ENCODE results near the gene BIN2. TPM values are rescaled to one million over a fixed set of nuclear protein-coding genes. Genes with fewer than 3 reads are reported as not detected.

The BIN2 gene
- polyA plus RNA-seq, 3 donors: 120 to 376 (median 196) TPM

DNA sequence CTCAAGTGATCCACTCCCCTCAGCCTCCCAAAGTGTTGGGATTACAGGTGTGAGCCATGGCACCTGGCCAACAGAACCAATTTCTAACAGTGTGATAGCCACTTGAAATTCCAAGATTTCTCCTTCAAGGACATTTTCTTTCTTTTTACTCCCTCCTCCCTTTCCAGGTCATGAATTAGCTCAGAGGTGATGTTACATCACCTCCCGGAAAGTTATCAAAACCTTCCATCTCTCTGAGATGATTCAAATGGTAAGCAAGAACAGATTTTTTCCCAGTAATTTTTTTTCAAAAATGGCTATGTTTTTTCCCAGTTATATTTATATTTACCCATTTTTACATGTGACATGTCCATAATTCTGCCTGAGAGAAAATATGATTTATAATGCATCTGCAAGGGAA, 38.1 kb downstream of the BIN2 start:
- WGBS (ENCODE audit: insufficient coverage): no CpG with 5 or more reads among the region's 1 CpG
- intact Hi-C loops (cut with micrococcal nuclease): no loop called here
- no peak overlapping the region for H3K4me2 ChIP-seq (replicated peaks; ENCODE audit: extremely low read depth, low read length, poor library complexity, severe bottlenecking)

DNA sequence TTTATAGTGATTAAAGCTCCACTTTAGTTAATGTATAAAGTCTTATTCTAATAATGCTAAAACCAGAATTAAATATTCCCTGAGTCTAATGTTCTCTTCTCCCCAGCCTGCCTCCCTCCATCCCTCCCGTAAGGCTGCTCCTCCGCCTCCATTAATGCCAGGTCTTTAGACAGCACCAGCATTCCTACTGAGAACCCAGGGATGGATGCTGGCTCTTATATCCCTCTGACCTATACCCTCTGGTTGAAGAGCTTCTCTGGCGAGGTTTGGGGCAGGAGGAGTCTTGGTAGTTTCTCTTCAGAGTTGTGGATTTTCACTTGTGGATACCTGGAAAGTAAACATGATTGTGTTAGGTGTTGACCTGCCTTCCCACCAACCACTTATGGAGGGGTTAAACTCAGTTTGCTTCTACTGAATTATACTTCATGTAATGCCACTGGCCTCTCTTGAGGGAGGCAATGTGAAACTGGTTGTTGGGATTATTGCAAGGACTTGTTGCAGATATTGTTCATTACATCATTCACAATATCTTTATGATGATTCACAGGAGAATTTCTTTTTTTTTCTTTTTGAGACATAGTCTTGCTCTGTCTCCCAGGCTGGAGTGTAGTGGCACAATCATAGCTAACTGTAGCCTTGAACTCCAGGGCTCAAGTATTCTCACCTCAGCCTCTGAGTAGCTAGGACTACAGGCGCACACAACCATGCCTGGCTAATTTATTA, 42.6 kb downstream of the BIN2 start:
- Histone ChIP-seq H3K36me3 (replicated peaks in 1 of 2; ENCODE audit: control insufficient read depth in 1 of 2, insufficient read depth in 2 of 2, low read length in 2 of 2) (peaks cover 53 to 63% of the 10 kb centered on the region in 2 donors), H3K27ac (ENCODE audit: low read depth in 1 of 2, low read length in 2 of 2) (no peak overlapping the region), H3K4me3 (replicated peaks in 1 of 3; ENCODE audit: low read depth in 2 of 3, low read length in 3 of 3) (no peak overlapping the region), H2AFZ (ENCODE audit: insufficient read depth, low read depth, low read length, poor library complexity, severe bottlenecking) (no peak overlapping the region), H3K4me2 (replicated peaks; ENCODE audit: extremely low read depth, low read length, poor library complexity, severe bottlenecking) (no peak overlapping the region), H3K9ac (ENCODE audit: insufficient read depth, low read length, poor library complexity, severe bottlenecking) (no peak overlapping the region), H3K4me1 (ENCODE audit: control insufficient read depth in 1 of 2, insufficient read depth in 2 of 2, low read length in 2 of 2) (no peaks in the 10 kb centered on the region), H3K27me3 (ENCODE audit: control insufficient read depth in 2 of 2, insufficient read depth in 2 of 2, low read length in 2 of 2) (no peaks in the 10 kb centered on the region), H4K20me1 (ENCODE audit: insufficient read depth, low read length) (peaks cover 47% of the 10 kb centered on the region), H3K9me3 (replicated peaks in 1 of 2; ENCODE audit: control insufficient read depth in 1 of 2, insufficient read depth in 1 of 2, low read length in 2 of 2) (no peaks in the 10 kb centered on the region), H3K79me2 (ENCODE audit: insufficient read depth, low read length) (peaks cover 5% of the 10 kb centered on the region)
- Mint-ChIP-seq H3K9me3 (no peaks in the 10 kb centered on the region), H3K36me3 (peaks cover 43 to 57% of the 10 kb centered on the region in 2 donors), H3K27me3 (ENCODE audit: low read depth in 3 of 3) (no peaks in the 10 kb centered on the region), H3K4me3 (no peak overlapping the region), H3K4me1 (peaks cover 3% of the 10 kb centered on the region), H3K27ac (peak overlapping the region in 2 of 7 donors; percentile 20 to 66)
- no peak for DNase-seq
- WGBS (ENCODE audit: insufficient coverage): no CpG with 5 or more reads among the region's 4 CpGs
- intact Hi-C loops (cut with micrococcal nuclease): no loop called here
- TF ChIP-seq, protein P1, sequence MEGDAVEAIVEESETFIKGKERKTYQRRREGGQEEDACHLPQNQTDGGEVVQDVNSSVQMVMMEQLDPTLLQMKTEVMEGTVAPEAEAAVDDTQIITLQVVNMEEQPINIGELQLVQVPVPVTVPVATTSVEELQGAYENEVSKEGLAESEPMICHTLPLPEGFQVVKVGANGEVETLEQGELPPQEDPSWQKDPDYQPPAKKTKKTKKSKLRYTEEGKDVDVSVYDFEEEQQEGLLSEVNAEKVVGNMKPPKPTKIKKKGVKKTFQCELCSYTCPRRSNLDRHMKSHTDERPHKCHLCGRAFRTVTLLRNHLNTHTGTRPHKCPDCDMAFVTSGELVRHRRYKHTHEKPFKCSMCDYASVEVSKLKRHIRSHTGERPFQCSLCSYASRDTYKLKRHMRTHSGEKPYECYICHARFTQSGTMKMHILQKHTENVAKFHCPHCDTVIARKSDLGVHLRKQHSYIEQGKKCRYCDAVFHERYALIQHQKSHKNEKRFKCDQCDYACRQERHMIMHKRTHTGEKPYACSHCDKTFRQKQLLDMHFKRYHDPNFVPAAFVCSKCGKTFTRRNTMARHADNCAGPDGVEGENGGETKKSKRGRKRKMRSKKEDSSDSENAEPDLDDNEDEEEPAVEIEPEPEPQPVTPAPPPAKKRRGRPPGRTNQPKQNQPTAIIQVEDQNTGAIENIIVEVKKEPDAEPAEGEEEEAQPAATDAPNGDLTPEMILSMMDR (IDR thresholded peaks at IDR 0.05): no peak

More for the DNA sequence above, 38.1 kb downstream of the BIN2 start:
- peaks cover 14% of the 10 kb centered on the region for H3K79me2 ChIP-seq (ENCODE audit: insufficient read depth, low read length)
- Mint-ChIP-seq H3K4me3 (no peak overlapping the region), H3K9me3 (peaks cover 0 to 2% (median 0%) of the 10 kb centered on the region in 7 donors), H3K27ac (peak overlapping the region in 2 of 7 donors; percentile 50 to 58), H3K27me3 (ENCODE audit: low read depth in 3 of 3) (no peaks in the 10 kb centered on the region), H3K36me3 (peaks cover 61 to 89% of the 10 kb centered on the region in 2 donors), H3K4me1 (peaks cover 2% of the 10 kb centered on the region)
- H3K9ac ChIP-seq (ENCODE audit: insufficient read depth, low read length, poor library complexity, severe bottlenecking): no peak overlapping the region
- no peak overlapping the region for H3K27ac ChIP-seq (ENCODE audit: low read depth in 1 of 2, low read length in 2 of 2)
- no peak for DNase-seq
- no peaks in the 10 kb centered on the region for H3K4me1 ChIP-seq (ENCODE audit: control insufficient read depth in 1 of 2, insufficient read depth in 2 of 2, low read length in 2 of 2)
- peaks cover 83% of the 10 kb centered on the region for H4K20me1 ChIP-seq (ENCODE audit: insufficient read depth, low read length)
- TF ChIP-seq, protein P1 (IDR thresholded peaks at IDR 0.05): no peak
- H3K27me3 ChIP-seq (ENCODE audit: control insufficient read depth in 2 of 2, insufficient read depth in 2 of 2, low read length in 2 of 2): no peaks in the 10 kb centered on the region
- H3K9me3 ChIP-seq (replicated peaks in 1 of 2; ENCODE audit: control insufficient read depth in 1 of 2, insufficient read depth in 1 of 2, low read length in 2 of 2): no peaks in the 10 kb centered on the region
- no peak overlapping the region for H2AFZ ChIP-seq (ENCODE audit: insufficient read depth, low read depth, low read length, poor library complexity, severe bottlenecking)
- peaks cover 88 to 99% of the 10 kb centered on the region in 2 donors for H3K36me3 ChIP-seq (replicated peaks in 1 of 2; ENCODE audit: control insufficient read depth in 1 of 2, insufficient read depth in 2 of 2, low read length in 2 of 2)
- no peak overlapping the region for H3K4me3 ChIP-seq (replicated peaks in 1 of 3; ENCODE audit: low read depth in 2 of 3, low read length in 3 of 3)

Data from CD14-positive monocyte (primary cell).